Caco-2 (cell line): ENCODE measurements around the gene PEX3. TPM values are rescaled to one million over a fixed set of nuclear protein-coding genes. Genes with fewer than 3 reads are reported as not detected.

Source experiments
- BruUV-seq: library from RNA; stranded (reverse); fragments of 400-500 nt; replicated peaks from 2 replicates; lab custom pipeline; 2021; lab: Mats Ljungman, UMichigan
- CTCF ChIA-PET: fragments of 300-600 bp; sonication (Branson Sonifier 250); formaldehyde crosslinking; loops from one replicate; lab custom pipeline; 2022; ENCODE audit warnings: antibody characterized with exemption; lab: Charles Lee
- POLR2A ChIA-PET: fragments of 300-600 bp; sonication (Branson Sonifier 250); formaldehyde crosslinking; loops from one replicate; lab custom pipeline; 2022; ENCODE audit warnings: antibody characterized with exemption; lab: Charles Lee
- DNase-seq, 2 experiments: peaks; one replicate each; pipeline versions ENCODE4 v3.0.0 to v3.0.0-alpha.2; 2020 to 2022
- H3K27me3 ChIP-seq: replicated peaks from 2 replicates; pipeline ENCODE4 v1.6.0; 2011; ENCODE audit warnings: low read length; ENCODE audit not compliant: control insufficient read depth, insufficient read depth
- H3K36me3 ChIP-seq: 2 replicates; pipeline ENCODE4 v1.5.1; 2011; ENCODE audit warnings: low read length; ENCODE audit not compliant: control insufficient read depth, insufficient read depth
- H3K4me1 ChIP-seq: fragments of 250-450 bp; sonication (Bioruptor Pico); 2 replicates; pipeline ENCODE4 v1.5.1; 2020; ENCODE audit warnings: mild to moderate bottlenecking
- H3K4me3 ChIP-seq: 2 replicates; pipeline ENCODE4 v1.5.1; 2011; ENCODE audit warnings: low read depth, mild to moderate bottlenecking, control low read depth, low read length
- H3K9me3 ChIP-seq: fragments of 250-450 bp; sonication (Bioruptor Pico); 2 replicates; pipeline ENCODE4 v1.5.1; 2020; ENCODE audit warnings: mild to moderate bottlenecking, moderate library complexity
- H3K27ac Mint-ChIP-seq: one replicate; pipeline ENCODE4 v1.8.0; 2022; ENCODE audit warnings: mixed read lengths; ENCODE audit not compliant: unreplicated experiment
- H3K27me3 Mint-ChIP-seq: one replicate; pipeline ENCODE4 v1.8.0; 2022; ENCODE audit warnings: mixed read lengths; ENCODE audit not compliant: insufficient read depth, unreplicated experiment
- H3K36me3 Mint-ChIP-seq: one replicate; pipeline ENCODE4 v1.8.0; 2022; ENCODE audit warnings: mild to moderate bottlenecking, mixed read lengths; ENCODE audit not compliant: insufficient read depth, unreplicated experiment
- H3K4me1 Mint-ChIP-seq: one replicate; pipeline ENCODE4 v1.8.0; 2022; ENCODE audit warnings: low read depth, mixed read lengths; ENCODE audit not compliant: unreplicated experiment
- H3K4me3 Mint-ChIP-seq: one replicate; pipeline ENCODE4 v1.8.0; 2022; ENCODE audit warnings: mild to moderate bottlenecking, moderate library complexity, mixed read lengths; ENCODE audit not compliant: unreplicated experiment
- H3K9me3 Mint-ChIP-seq: one replicate; pipeline ENCODE4 v1.8.0; 2022; ENCODE audit warnings: mixed read lengths; ENCODE audit not compliant: unreplicated experiment
- intact Hi-C: fragments of 100-400 bp; cut with micrococcal nuclease; formaldehyde crosslinking; loops from one replicate; pipeline ENCODE4 v1.10.0; 2022; ENCODE audit not compliant: unreplicated experiment
- total RNA-seq: library from RNA; stranded (reverse); gene quantifications from 2 replicates; pipeline ENCODE4 v1.2.3, GENCODE V29; 2022
- TF ChIP-seq, protein P1 (sequence below), 2 experiments: fragments of 200-600 bp in 1 of 2; IDR thresholded peaks; 1 replicate in 1 of 2; 2 replicates in 1 of 2; pipeline versions ENCODE4 v1.5.1 to v1.8.0; 2011 to 2022; ENCODE audit warnings: antibody characterized with exemption in 1 of 2, control low read depth in 1 of 2, inconsistent platforms in 1 of 2, low read depth in 1 of 2, low read length in 1 of 2, mild to moderate bottlenecking in 1 of 2, moderate library complexity in 1 of 2; ENCODE audit not compliant: insufficient read depth in 1 of 2, severe bottlenecking in 1 of 2, unreplicated experiment in 1 of 2

The PEX3 gene
- total RNA-seq, 1 experiment from 2014 or later = 44.6 TPM

- peaks cover 8% of the 10 kb centered on the region for H3K36me3 Mint-ChIP-seq
- no peaks in the 10 kb centered on the region for H3K27me3 Mint-ChIP-seq
- no peaks in the 10 kb centered on the region for H3K9me3 ChIP-seq
- no TSS peak for BruUV-seq
- H3K27ac Mint-ChIP-seq = no peak overlapping the region
- intact Hi-C loops = no loop called here
- ChIA-PET POLR2A (no interaction called here), CTCF (no interaction called here)
- DNase-seq = no peak
- H3K4me1 Mint-ChIP-seq = peaks cover 18% of the 10 kb centered on the region
- peaks cover 10% of the 10 kb centered on the region for H3K4me1 ChIP-seq
- no peak overlapping the region for H3K4me3 Mint-ChIP-seq
- H3K4me3 ChIP-seq = no peak overlapping the region
- no peaks in the 10 kb centered on the region for H3K9me3 Mint-ChIP-seq
- TF ChIP-seq, protein P1, sequence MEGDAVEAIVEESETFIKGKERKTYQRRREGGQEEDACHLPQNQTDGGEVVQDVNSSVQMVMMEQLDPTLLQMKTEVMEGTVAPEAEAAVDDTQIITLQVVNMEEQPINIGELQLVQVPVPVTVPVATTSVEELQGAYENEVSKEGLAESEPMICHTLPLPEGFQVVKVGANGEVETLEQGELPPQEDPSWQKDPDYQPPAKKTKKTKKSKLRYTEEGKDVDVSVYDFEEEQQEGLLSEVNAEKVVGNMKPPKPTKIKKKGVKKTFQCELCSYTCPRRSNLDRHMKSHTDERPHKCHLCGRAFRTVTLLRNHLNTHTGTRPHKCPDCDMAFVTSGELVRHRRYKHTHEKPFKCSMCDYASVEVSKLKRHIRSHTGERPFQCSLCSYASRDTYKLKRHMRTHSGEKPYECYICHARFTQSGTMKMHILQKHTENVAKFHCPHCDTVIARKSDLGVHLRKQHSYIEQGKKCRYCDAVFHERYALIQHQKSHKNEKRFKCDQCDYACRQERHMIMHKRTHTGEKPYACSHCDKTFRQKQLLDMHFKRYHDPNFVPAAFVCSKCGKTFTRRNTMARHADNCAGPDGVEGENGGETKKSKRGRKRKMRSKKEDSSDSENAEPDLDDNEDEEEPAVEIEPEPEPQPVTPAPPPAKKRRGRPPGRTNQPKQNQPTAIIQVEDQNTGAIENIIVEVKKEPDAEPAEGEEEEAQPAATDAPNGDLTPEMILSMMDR (IDR thresholded peaks at IDR 0.05; ENCODE audit: insufficient read depth in 1 of 2, low read depth in 1 of 2, low read length in 1 of 2, severe bottlenecking in 1 of 2, unreplicated experiment in 1 of 2) = no peak
- H3K27me3 ChIP-seq = no peaks in the 10 kb centered on the region
- H3K36me3 ChIP-seq = no peaks in the 10 kb centered on the region
These were observed 65.3 kb downstream of the PEX3 start for GRCh38 chr6:143515766-143516355.

- Mint-ChIP-seq H3K36me3 (no peaks in the 10 kb centered on the region), H3K9me3 (no peaks in the 10 kb centered on the region), H3K4me1 (peaks cover 18% of the 10 kb centered on the region), H3K27me3 (no peaks in the 10 kb centered on the region), H3K4me3 (no peak overlapping the region), H3K27ac (no peak overlapping the region)
- peaks cover 7% of the 10 kb centered on the region for H3K4me1 ChIP-seq
- TF ChIP-seq, protein P1 (IDR thresholded peaks at IDR 0.05; ENCODE audit: insufficient read depth in 1 of 2, low read depth in 1 of 2, low read length in 1 of 2, severe bottlenecking in 1 of 2, unreplicated experiment in 1 of 2) = no peak
- ChIA-PET POLR2A (no interaction called here), CTCF (no interaction called here)
- H3K4me3 ChIP-seq = no peak overlapping the region
- no peaks in the 10 kb centered on the region for H3K9me3 ChIP-seq
- no peaks in the 10 kb centered on the region for H3K36me3 ChIP-seq
- no TSS peak for BruUV-seq
- DNase-seq = no peak
- intact Hi-C loops = no loop called here
- no peaks in the 10 kb centered on the region for H3K27me3 ChIP-seq
These were observed 66.3 kb downstream of the PEX3 start for GRCh38 chr6:143516690-143517446.

- TF ChIP-seq, protein P1 (IDR thresholded peaks at IDR 0.05; ENCODE audit: insufficient read depth in 1 of 2, low read depth in 1 of 2, low read length in 1 of 2, severe bottlenecking in 1 of 2, unreplicated experiment in 1 of 2) = no peak
These were observed 66.8 kb downstream of the PEX3 start for GRCh38 chr6:143517447-143517773.

More at GRCh38 chr6:143517447-143517773, 66.8 kb downstream of the PEX3 start:
- H3K27me3 Mint-ChIP-seq = no peaks in the 10 kb centered on the region
- Histone ChIP-seq H3K4me1 (peaks cover 4% of the 10 kb centered on the region; the same call in 1 of the 2 replicates), H3K4me3 (no peak overlapping the region), H3K36me3 (no peaks in the 10 kb centered on the region), H3K27me3 (no peaks in the 10 kb centered on the region), H3K9me3 (no peaks in the 10 kb centered on the region)
- CTCF ChIA-PET = no interaction called here
- BruUV-seq = no TSS peak
- peaks cover 18% of the 10 kb centered on the region for H3K4me1 Mint-ChIP-seq
- no peak overlapping the region for H3K27ac Mint-ChIP-seq
- intact Hi-C loops = no loop called here
- POLR2A ChIA-PET = no interaction called here
- no peaks in the 10 kb centered on the region for H3K36me3 Mint-ChIP-seq
- H3K4me3 Mint-ChIP-seq = no peak overlapping the region
- no peaks in the 10 kb centered on the region for H3K9me3 Mint-ChIP-seq
- no peak for DNase-seq
